HepG2 (cell line): ENCODE results near the gene SRD5A3. TPM values are rescaled to one million over a fixed set of nuclear protein-coding genes. Genes with fewer than 3 reads are reported as not detected.

Source experiments
- ATAD3A ChIP-seq: sonication (generic); formaldehyde crosslinking; IDR thresholded peaks from 2 replicates; pipeline ENCODE4 v1.4.0; 2020; ENCODE audit warnings: missing genetic modification reagents
- CBFB ChIP-seq: sonication (generic); formaldehyde crosslinking; IDR thresholded peaks from 2 replicates; pipeline ENCODE4 v1.4.0; 2020; ENCODE audit warnings: missing genetic modification reagents
- CSRNP2 ChIP-seq: sonication (generic); formaldehyde crosslinking; conservative IDR thresholded peaks from 2 replicates; pipeline ENCODE4 v1.8.0; 2022; ENCODE audit warnings: low read depth, missing genetic modification reagents
- GFI1 ChIP-seq: sonication (generic); formaldehyde crosslinking; IDR thresholded peaks from 2 replicates; pipeline ENCODE4 v1.5.0; 2020; ENCODE audit warnings: missing genetic modification reagents, mild to moderate bottlenecking, borderline replicate concordance
- HMG20B ChIP-seq: conservative IDR thresholded peaks from 2 replicates; pipeline ENCODE4 v1.6.1; 2016; ENCODE audit warnings: missing genetic modification reagents, missing compliant biosample characterization
- HNF1A ChIP-seq, 2 experiments: sonication (generic) in 1 of 2; formaldehyde crosslinking in 1 of 2; IDR thresholded peaks; 2 replicates each; pipeline versions ENCODE4 v1.4.0 to v1.6.1; 2016 to 2020; ENCODE audit warnings: borderline replicate concordance in 1 of 2, low read depth in 1 of 2, mild to moderate bottlenecking in 1 of 2, missing genetic modification reagents in 1 of 2
- NFE2L1 ChIP-seq: sonication (generic); formaldehyde crosslinking; IDR thresholded peaks from 2 replicates; pipeline ENCODE4 v1.4.0; 2020; ENCODE audit warnings: missing genetic modification reagents, mild to moderate bottlenecking, borderline replicate concordance
- SP1 ChIP-seq, 2 experiments: fragments of 450-650 bp in 1 of 2; sonication (generic) in 1 of 2; formaldehyde crosslinking in 1 of 2; IDR thresholded peaks; 2 replicates each; pipeline versions ENCODE4 v1.4.0 to v1.6.1; 2016 to 2020; ENCODE audit warnings: missing genetic modification reagents in 1 of 2
- polyA plus RNA-seq, 8 experiments: library from polyadenylated mRNA; depleted of rRNA in 3 of 8; stranded (reverse) in 7 of 8; unstranded in 1 of 8; fragments of >200 nt; fragmentation: Illumina TruSeq in 4 of 8; extraction: Trizol in 4 of 8; gene quantifications; 2 replicates each; pipeline versions ENCODE4 v1.2.1 to v1.2.3, GENCODE V29; 2011 to 2016; ENCODE audit warnings: low read depth in 4 of 8, missing spikeins in 1 of 8, mixed read lengths in 1 of 8; ENCODE audit not compliant: insufficient read depth in 1 of 8
- total RNA-seq, 5 experiments: library from RNA; depleted of rRNA; stranded (reverse); fragments of >200 nt; fragmentation: Illumina TruSeq; extraction: Trizol; gene quantifications; 2 replicates each; pipeline ENCODE4 v1.2.3, GENCODE V29; 2016; ENCODE audit warnings: low read depth in 1 of 5

SRD5A3 gene
- total and polyA plus RNA-seq, 2 of the 13 experiments (the other 11 are each of a cell fraction or from before 2014, with no cell fraction given), result 12.4 to 18.4 TPM

- no peak for TF ChIP-seq NFE2L1
- TF ChIP-seq HNF1A (IDR thresholded peaks at IDR 0.05; ENCODE audit: low read depth), result no peak
- TF ChIP-seq HNF1A (CRISPR knock-in tag; IDR thresholded peaks at IDR 0.05; ENCODE audit: borderline replicate concordance), result peak; percentile 29; the same call in 1 of the 2 replicates
- TF ChIP-seq SP1 (IDR thresholded peaks at IDR 0.05), result no peak
- TF ChIP-seq SP1 (CRISPR knock-in tag; IDR thresholded peaks at IDR 0.05), result peak; percentile 64
- peak; percentile 18; the same call in 1 of the 2 replicates for TF ChIP-seq GFI1 (CRISPR knock-in tag)
- no peak for TF ChIP-seq ATAD3A (CRISPR knock-in tag)
- peak; percentile 25; the same call in 1 of the 2 replicates for TF ChIP-seq HMG20B (CRISPR knock-in tag)
- no peak; the same call in 1 of the 2 replicates for TF ChIP-seq CBFB (CRISPR knock-in tag)
- TF ChIP-seq CSRNP2 (CRISPR knock-in tag), result no peak
Measured at GRCh38 chr4:55345980-55346850, at the start of gene SRD5A3 (continued).
